Mesodermal cell (in vitro differentiated cells): Measurements from ENCODE around the gene MPRIP.
"Not testable (repeated sequence)": the region's sequence is repeated elsewhere in the genome, so short reads cannot be mapped to it uniquely, and the experiment has no call there.

ENCODE experiments used
- H3K27ac ChIP-seq: 2 replicates; pipeline ENCODE4 v1.7.0; 2013; ENCODE audit warnings: mild to moderate bottlenecking, low read depth, low read length, moderate library complexity; ENCODE audit not compliant: severe bottlenecking
- H3K36me3 ChIP-seq: 2 replicates; pipeline ENCODE4 v1.7.1; 2013; ENCODE audit warnings: mild to moderate bottlenecking, low read length, moderate library complexity; ENCODE audit not compliant: control insufficient read depth, insufficient read depth
- H3K4me1 ChIP-seq: one replicate; pipeline ENCODE4 v1.7.1; 2013; ENCODE audit warnings: mild to moderate bottlenecking, low read length; ENCODE audit not compliant: insufficient read depth, control insufficient read depth, poor library complexity, severe bottlenecking
- H3K4me3 ChIP-seq: 2 replicates; pipeline ENCODE4 v1.7.0; 2013; ENCODE audit warnings: low read length, control low read depth, mild to moderate bottlenecking; ENCODE audit not compliant: insufficient read depth, poor library complexity, severe bottlenecking; ENCODE audit errors: extremely low read depth
- H3K9me3 ChIP-seq: 2 replicates; pipeline ENCODE4 v1.7.1; 2013; ENCODE audit warnings: mild to moderate bottlenecking, low read length, moderate library complexity; ENCODE audit not compliant: control insufficient read depth
- WGBS, 2 experiments: methylation state at CpG; one replicate each; pipeline ENCODE4 v1.1.5; 2013; ENCODE audit warnings: missing lambda C conversion rate in 2 of 2; ENCODE audit not compliant: insufficient coverage in 2 of 2; 5-methylcytosine and 5-hydroxymethylcytosine counted together

Gene MPRIP

GRCh38 chr17:17153071-17153470, 110.8 kb downstream of the MPRIP start:
- Histone ChIP-seq H3K4me1 (peaks cover 13% of the 10 kb centered on the region), H3K36me3 (peaks cover 94% of the 10 kb centered on the region), H3K4me3 (no peak overlapping the region), H3K27ac (no peak overlapping the region), H3K9me3 (no peaks in the 10 kb centered on the region)
- WGBS, 2 experiments = 100% methylated on average over 8 to 9 of the region's 9 CpGs

GRCh38 chr17:17153709-17154108, 111.5 kb downstream of the MPRIP start:
- 78 to 97% methylated on average over 5 to 6 of the region's 7 CpGs for WGBS, 2 experiments
- peaks cover 93% of the 10 kb centered on the region for H3K36me3 ChIP-seq
- no peaks in the 10 kb centered on the region for H3K9me3 ChIP-seq
- H3K4me3 ChIP-seq = no peak overlapping the region
- no peak overlapping the region for H3K27ac ChIP-seq
- H3K4me1 ChIP-seq = peaks cover 13% of the 10 kb centered on the region

GRCh38 chr17:17154556-17154955, 112.3 kb downstream of the MPRIP start:
- Histone ChIP-seq H3K9me3 (no peaks in the 10 kb centered on the region), H3K36me3 (peaks cover 95% of the 10 kb centered on the region), H3K4me3 (no peak overlapping the region), H3K4me1 (peaks cover 13% of the 10 kb centered on the region), H3K27ac (no peak overlapping the region)
- 90 to 93% methylated on average over 3 to 5 of the region's 5 CpGs for WGBS, 2 experiments

GRCh38 chr17:17154981-17155380, 112.7 kb downstream of the MPRIP start:
- H3K27ac ChIP-seq = no peak overlapping the region
- no peaks in the 10 kb centered on the region for H3K9me3 ChIP-seq
- H3K4me3 ChIP-seq = no peak overlapping the region
- WGBS, 2 experiments = 93 to 97% methylated on average over 3 to 6 of the region's 8 CpGs
- H3K36me3 ChIP-seq = peaks cover 96% of the 10 kb centered on the region
- H3K4me1 ChIP-seq = peaks cover 13% of the 10 kb centered on the region

- 95 to 100% methylated on average over 2 to 3 of the region's 3 CpGs for WGBS, 2 experiments
- no peak overlapping the region for H3K4me3 ChIP-seq
- H3K36me3 ChIP-seq = peaks cover 95% of the 10 kb centered on the region
- H3K9me3 ChIP-seq = no peaks in the 10 kb centered on the region
- H3K4me1 ChIP-seq = peaks cover 11% of the 10 kb centered on the region
- no peak overlapping the region for H3K27ac ChIP-seq
These were observed 113.3 kb downstream of the MPRIP start for GRCh38 chr17:17155568-17155967.

- Histone ChIP-seq H3K4me1 (peaks cover 6% of the 10 kb centered on the region), H3K36me3 (peaks cover 95% of the 10 kb centered on the region), H3K4me3 (no peak overlapping the region), H3K27ac (no peak overlapping the region), H3K9me3 (no peaks in the 10 kb centered on the region)
- whole genome bisulfite sequencing, 2 experiments = 100% methylated on average over 3 of the region's 4 CpGs
These were observed 113.8 kb downstream of the MPRIP start for GRCh38 chr17:17156107-17156506.

- 90 to 96% methylated on average over 10 of the region's 10 CpGs for WGBS, 2 experiments
- Histone ChIP-seq H3K27ac (no peak overlapping the region), H3K9me3 (no peaks in the 10 kb centered on the region), H3K36me3 (peaks cover 95% of the 10 kb centered on the region), H3K4me3 (no peak overlapping the region), H3K4me1 (peaks cover 2% of the 10 kb centered on the region)
These were observed 114.3 kb downstream of the MPRIP start for GRCh38 chr17:17156511-17156910.

- Histone ChIP-seq H3K27ac (no peak overlapping the region), H3K4me1 (no peaks in the 10 kb centered on the region), H3K9me3 (no peaks in the 10 kb centered on the region), H3K36me3 (peaks cover 95% of the 10 kb centered on the region), H3K4me3 (no peak overlapping the region)
- WGBS, 2 experiments = 96% methylated on average over 6 of the region's 6 CpGs
These were observed 114.8 kb downstream of the MPRIP start for GRCh38 chr17:17157041-17157440.

GRCh38 chr17:17158506-17158905, 116.2 kb downstream of the MPRIP start:
- H3K9me3 ChIP-seq, H3K4me1 ChIP-seq, H3K4me3 ChIP-seq, H3K27ac ChIP-seq: not testable (repeated sequence)
- 98% methylated on average over 29 to 31 of the region's 33 CpGs for WGBS, 2 experiments
- peaks cover 97% of the 10 kb centered on the region for H3K36me3 ChIP-seq

GRCh38 chr17:17159571-17159970, 117.3 kb downstream of the MPRIP start:
- Histone ChIP-seq H3K4me1 (no peaks in the 10 kb centered on the region), H3K36me3 (peaks cover 98% of the 10 kb centered on the region)
- 93 to 97% methylated on average over 3 of the region's 4 CpGs for WGBS, 2 experiments

GRCh38 chr17:17161121-17161520, 118.9 kb downstream of the MPRIP start:
- Histone ChIP-seq H3K4me3 (no peak overlapping the region), H3K36me3 (peaks cover 98% of the 10 kb centered on the region), H3K9me3 (no peaks in the 10 kb centered on the region), H3K4me1 (no peaks in the 10 kb centered on the region), H3K27ac (no peak overlapping the region)
- WGBS, 2 experiments = 94 to 97% methylated on average over 5 to 6 of the region's 6 CpGs

More at GRCh38 chr17:17159571-17159970, 117.3 kb downstream of the MPRIP start:
- H3K27ac ChIP-seq = no peak overlapping the region
- H3K4me3 ChIP-seq = no peak overlapping the region
- H3K9me3 ChIP-seq = no peaks in the 10 kb centered on the region
